Panc1 (cell line): ENCODE results near the gene MBD4.

Experiments used
- POLR2AphosphoS5 ChIP-seq: IDR thresholded peaks from 2 replicates; pipeline ENCODE4 v1.6.1; 2012; ENCODE audit warnings: mild to moderate bottlenecking, low read depth, low read length, moderate library complexity
- SIN3A ChIP-seq: IDR thresholded peaks from 2 replicates; pipeline ENCODE4 v1.6.1; 2012; ENCODE audit warnings: low read depth, mild to moderate bottlenecking, low read length, moderate library complexity, borderline replicate concordance; ENCODE audit not compliant: insufficient read depth
- TCF7L2 ChIP-seq: IDR thresholded peaks from 2 replicates; pipeline ENCODE4 v1.6.1; 2011; ENCODE audit warnings: mild to moderate bottlenecking, low read depth, low read length, inconsistent platforms
- TF ChIP-seq, protein P1 (sequence below): fragments of 450-650 bp; IDR thresholded peaks from 2 replicates; pipeline ENCODE4 v1.5.1; 2017; ENCODE audit warnings: mild to moderate bottlenecking
- TF ChIP-seq, protein P2 (sequence below), 2 experiments: IDR thresholded peaks; 2 replicates each; pipeline ENCODE4 v1.6.1; 2011 to 2012; ENCODE audit warnings: low read depth in 2 of 2, control low read depth in 1 of 2, low read length in 1 of 2, mild to moderate bottlenecking in 1 of 2, moderate library complexity in 1 of 2; ENCODE audit not compliant: insufficient read depth in 1 of 2

DNA sequence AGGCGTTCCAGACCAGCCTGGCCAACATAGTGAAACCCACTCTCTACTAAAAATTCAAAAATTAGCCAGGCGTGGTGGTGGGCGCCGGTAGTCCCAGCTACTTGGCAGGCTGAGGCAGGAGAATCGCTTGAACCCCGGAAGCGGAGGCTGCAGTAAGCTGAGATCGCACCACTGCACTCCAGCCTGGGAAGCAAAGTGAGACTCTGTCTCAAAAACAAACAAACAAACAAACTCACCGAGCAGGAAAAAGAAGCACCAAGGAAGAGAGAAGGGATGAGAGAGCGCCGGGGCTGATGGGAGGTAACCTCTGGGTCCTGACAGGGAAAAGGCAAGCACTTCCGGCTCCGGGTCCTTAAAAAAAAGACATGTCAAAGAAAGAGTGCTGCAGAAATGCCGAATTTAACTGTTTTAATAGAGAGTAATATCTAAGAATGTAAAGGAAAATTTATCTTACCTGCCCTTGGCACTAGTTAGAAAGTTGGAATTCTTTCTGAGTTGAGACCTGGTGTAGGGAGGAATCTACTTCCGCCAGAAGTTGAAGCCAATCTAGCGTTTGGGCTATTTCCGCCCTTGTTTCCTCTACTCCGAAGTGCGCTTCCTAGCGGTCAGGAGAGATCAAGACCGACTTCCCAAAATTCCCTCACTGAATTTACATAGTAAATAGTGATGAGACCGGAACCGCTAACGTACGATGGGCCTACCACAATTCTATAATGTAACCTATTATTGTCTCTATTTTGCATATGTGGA lies 40.4 kb downstream of the MBD4 start:
- TF ChIP-seq, protein P1, sequence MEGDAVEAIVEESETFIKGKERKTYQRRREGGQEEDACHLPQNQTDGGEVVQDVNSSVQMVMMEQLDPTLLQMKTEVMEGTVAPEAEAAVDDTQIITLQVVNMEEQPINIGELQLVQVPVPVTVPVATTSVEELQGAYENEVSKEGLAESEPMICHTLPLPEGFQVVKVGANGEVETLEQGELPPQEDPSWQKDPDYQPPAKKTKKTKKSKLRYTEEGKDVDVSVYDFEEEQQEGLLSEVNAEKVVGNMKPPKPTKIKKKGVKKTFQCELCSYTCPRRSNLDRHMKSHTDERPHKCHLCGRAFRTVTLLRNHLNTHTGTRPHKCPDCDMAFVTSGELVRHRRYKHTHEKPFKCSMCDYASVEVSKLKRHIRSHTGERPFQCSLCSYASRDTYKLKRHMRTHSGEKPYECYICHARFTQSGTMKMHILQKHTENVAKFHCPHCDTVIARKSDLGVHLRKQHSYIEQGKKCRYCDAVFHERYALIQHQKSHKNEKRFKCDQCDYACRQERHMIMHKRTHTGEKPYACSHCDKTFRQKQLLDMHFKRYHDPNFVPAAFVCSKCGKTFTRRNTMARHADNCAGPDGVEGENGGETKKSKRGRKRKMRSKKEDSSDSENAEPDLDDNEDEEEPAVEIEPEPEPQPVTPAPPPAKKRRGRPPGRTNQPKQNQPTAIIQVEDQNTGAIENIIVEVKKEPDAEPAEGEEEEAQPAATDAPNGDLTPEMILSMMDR: peak; percentile 97
- TF ChIP-seq POLR2AphosphoS5 (no peak; the same call in 1 of the 2 replicates), SIN3A (peak; percentile 47; the same call in 1 of the 2 replicates), TCF7L2 (peak; percentile 57; the same call in 1 of the 2 replicates)
- TF ChIP-seq, protein P2, sequence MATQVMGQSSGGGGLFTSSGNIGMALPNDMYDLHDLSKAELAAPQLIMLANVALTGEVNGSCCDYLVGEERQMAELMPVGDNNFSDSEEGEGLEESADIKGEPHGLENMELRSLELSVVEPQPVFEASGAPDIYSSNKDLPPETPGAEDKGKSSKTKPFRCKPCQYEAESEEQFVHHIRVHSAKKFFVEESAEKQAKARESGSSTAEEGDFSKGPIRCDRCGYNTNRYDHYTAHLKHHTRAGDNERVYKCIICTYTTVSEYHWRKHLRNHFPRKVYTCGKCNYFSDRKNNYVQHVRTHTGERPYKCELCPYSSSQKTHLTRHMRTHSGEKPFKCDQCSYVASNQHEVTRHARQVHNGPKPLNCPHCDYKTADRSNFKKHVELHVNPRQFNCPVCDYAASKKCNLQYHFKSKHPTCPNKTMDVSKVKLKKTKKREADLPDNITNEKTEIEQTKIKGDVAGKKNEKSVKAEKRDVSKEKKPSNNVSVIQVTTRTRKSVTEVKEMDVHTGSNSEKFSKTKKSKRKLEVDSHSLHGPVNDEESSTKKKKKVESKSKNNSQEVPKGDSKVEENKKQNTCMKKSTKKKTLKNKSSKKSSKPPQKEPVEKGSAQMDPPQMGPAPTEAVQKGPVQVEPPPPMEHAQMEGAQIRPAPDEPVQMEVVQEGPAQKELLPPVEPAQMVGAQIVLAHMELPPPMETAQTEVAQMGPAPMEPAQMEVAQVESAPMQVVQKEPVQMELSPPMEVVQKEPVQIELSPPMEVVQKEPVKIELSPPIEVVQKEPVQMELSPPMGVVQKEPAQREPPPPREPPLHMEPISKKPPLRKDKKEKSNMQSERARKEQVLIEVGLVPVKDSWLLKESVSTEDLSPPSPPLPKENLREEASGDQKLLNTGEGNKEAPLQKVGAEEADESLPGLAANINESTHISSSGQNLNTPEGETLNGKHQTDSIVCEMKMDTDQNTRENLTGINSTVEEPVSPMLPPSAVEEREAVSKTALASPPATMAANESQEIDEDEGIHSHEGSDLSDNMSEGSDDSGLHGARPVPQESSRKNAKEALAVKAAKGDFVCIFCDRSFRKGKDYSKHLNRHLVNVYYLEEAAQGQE (IDR thresholded peaks at IDR 0.05; ENCODE audit: insufficient read depth in 1 of 2, low read depth in 2 of 2, low read length in 1 of 2): no peak
